ENCODE measurements around the gene UTS2B.

- TF ChIP-seq POLR2A (IDR thresholded peaks at IDR 0.05; ENCODE audit: low read depth, low read length) (no peak), POLR2AphosphoS5 (IDR thresholded peaks at IDR 0.05; ENCODE audit: low read depth, low read length) (no peak), PAX5 (IDR thresholded peaks at IDR 0.05; ENCODE audit: insufficient read depth, low read length, severe bottlenecking) (no peak), TAF1 (IDR thresholded peaks at IDR 0.05; ENCODE audit: low read depth, low read length) (no peak), SPI1 (IDR thresholded peaks at IDR 0.05; ENCODE audit: low read depth, low read length) (no peak), POU2F2 (IDR thresholded peaks at IDR 0.05; ENCODE audit: low read depth, low read length) (no peak)
Measured at GRCh38 chr3:191268737-191269136, 61.6 kb downstream of the UTS2B start.
